Inflammatory macrophage (primary cell): Measurements from ENCODE around the gene TCF7L2.
A peak's percentile ranks its signal among the peaks of the same experiment; 100 is the strongest.

ENCODE experiments used
- DNase-seq, 2 donors: peaks; one replicate each; pipeline ENCODE4 v3.0.0-alpha.2; 2020 to 2022

Gene TCF7L2

GRCh38 chr10:113068178-113068890 lies 118.3 kb downstream of the TCF7L2 start:
- DNase-seq: no peak

DNA sequence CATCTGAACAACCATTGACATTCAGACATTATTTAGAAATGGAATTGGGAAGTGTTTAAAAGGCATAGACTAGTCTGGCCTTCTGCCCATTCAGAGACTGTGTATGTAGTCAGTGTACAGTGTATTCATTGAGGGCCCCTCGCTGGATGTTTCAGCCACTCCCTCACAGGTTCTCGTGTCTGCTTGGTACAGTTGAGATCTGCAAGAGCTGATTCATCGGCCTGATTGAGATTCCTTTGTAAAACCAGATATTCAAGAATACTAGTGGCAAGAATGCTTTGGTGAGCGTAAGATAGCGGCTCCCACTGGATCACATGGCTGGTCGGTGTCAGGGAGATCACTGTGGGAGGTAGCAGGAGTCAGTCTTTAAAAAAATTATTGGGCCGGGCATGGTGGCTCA lies 119.5 kb downstream of the TCF7L2 start:
- no peak for DNase-seq

- DNase-seq: no peak
These were observed 121.4 kb downstream of the TCF7L2 start for GRCh38 chr10:113071446-113071845.

GRCh38 chr10:113073549-113074189 lies 123.6 kb downstream of the TCF7L2 start:
- no peak for DNase-seq

GRCh38 chr10:113076949-113077348 lies 126.9 kb downstream of the TCF7L2 start:
- no peak for DNase-seq

- DNase-seq: no peak
These were observed 128.3 kb downstream of the TCF7L2 start for GRCh38 chr10:113078282-113078907.

- no peak for DNase-seq
These were observed 130.2 kb downstream of the TCF7L2 start for GRCh38 chr10:113080061-113080924.

- DNase-seq: no peak
These were observed 130.8 kb downstream of the TCF7L2 start for GRCh38 chr10:113080925-113081229.

GRCh38 chr10:113084031-113084430 lies 134.0 kb downstream of the TCF7L2 start:
- no peak for DNase-seq

DNA sequence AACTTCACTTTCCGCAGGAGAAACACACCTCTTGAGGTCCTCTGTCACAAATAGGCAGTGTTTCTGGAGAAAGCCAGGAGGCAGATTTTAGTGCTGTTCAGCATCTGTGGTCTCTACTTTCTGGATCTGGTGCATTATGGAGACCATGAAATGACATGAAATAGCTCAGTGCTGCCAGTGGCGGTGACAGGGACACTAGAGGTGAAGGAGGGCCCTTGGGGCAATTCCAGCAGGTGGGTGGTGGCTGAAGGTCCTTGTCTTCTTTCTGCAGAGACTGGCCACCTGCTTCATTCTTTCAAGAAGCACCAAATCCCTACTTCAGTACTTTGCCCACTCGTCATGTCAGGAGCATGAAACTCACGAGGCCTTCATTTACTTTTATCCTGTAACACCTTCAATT lies 135.7 kb downstream of the TCF7L2 start:
- DNase-seq: peak in 1 of 2 donors; percentile 0

DNA sequence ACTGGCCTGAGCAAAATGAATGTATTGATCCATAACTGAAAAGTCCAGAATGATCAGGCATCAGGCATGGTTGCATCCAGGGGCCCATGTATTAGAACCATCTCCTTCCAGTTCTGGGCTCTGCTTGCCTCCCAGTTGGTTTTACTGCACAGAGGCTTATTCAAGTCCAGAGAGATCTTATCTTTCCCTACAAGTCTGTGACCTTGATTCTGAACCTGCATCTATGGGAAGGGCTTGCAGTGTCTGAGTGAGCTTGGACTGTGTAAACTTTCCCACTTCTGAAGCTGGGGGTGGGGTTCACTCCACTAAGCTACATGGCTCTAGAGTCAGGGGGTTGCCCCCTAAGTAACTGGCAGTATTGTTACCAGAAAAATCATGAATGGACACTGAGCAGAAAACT lies 136.2 kb downstream of the TCF7L2 start:
- DNase-seq: peak in 1 of 2 donors; percentile 1

GRCh38 chr10:113087165-113088029 lies 137.3 kb downstream of the TCF7L2 start:
- peak; percentile 97 to 98 for DNase-seq

DNA sequence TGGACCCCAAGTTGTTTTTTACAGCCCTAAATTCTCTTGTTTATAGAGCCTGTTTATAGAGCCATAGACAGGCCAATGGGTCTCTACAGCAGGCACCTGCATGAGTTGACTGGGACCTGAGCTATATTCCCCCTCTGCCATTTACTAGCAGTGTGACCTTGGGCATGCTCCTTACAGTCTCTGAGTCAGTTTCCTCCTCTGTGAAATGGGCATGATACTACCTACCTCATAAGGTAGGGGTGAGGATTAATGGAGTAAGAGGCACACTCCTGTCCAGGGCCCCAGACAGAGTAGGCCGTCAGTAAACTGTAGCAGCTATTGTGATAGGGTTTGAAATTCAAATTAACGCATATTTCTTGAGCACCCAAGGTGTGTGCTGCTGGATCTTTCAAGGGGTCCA lies 138.1 kb downstream of the TCF7L2 start:
- no peak for DNase-seq

DNA sequence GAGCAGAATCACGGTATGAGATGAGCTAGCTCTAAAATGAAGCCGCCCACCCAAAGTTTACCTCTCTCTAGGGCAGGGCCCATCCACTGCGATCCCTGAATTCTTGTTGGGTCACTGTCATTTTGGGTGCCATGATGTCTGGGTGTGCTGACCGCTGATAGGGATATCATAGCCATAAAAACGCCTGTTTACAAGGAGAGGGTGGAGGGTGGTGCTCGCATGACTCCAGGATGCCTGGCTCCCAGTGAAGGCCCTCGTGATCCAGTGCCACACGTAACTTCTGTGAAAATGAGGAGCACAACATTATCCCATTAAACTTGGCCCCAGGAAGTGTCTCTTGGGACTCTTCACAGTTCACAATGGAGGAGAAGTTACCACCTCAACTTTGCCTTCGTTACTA lies 139.5 kb downstream of the TCF7L2 start:
- DNase-seq: no peak

GRCh38 chr10:113091920-113092319 lies 141.9 kb downstream of the TCF7L2 start:
- no peak for DNase-seq

DNA sequence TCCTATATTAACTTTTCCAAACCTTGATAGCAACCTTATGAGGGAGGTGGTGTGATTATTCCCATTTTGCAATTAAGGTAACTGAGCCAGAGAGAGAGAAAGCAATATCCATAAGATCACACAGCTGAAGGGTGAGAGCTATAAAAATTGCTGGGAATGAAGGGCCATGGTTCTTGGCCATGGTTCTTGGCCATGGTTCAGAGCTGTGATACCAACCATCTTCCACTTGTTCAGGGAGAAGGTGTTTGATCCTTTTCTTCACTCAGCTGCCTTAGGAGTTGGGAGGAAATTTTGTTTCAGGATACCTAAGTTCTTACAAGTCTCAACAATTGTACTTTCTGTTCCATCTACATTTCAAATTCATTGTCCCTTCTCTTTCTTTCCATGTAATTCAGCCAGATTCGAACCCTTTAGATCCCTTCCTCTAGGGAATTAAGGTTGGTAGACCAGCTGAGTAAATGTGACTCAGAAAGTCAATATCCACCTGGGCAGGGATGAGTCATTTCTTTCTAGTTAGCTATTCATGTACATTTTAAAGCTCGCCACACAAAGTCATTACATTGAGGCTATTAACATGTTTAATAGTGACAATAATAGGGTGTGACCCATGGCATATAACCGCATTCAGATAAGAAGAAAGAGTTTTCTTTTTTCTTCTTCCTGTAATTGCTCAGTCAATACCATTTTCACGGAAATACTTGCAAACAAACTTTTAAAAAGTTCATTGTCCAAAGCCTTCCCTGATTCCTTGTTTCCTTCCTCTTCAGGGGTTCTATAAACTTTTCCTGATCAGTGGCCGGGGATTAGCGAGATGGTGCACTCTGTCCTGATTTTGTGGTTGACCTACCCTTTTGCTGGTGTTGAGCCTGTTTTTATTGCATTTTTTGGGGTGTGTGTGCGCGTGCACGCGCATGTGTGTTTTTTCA lies 143.4 kb downstream of the TCF7L2 start:
- peak in 1 of 2 donors; percentile 31 for DNase-seq

DNA sequence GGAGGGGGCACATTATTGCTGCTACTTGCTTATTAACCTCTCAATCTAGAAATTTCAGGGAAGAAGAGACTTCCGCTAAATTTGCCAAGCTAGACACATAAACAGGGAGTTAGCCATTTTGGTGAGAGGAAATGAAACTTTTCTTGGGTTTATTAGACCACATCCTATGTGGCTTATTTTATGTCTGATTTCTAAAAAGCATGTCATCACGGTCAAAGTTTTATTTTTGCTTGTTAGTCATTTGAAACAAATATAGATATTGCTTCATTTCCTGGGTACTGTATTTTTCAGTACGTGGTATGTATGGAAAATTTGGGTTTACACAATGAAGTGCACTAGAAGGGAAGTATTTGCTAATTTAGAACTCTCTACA lies 144.1 kb downstream of the TCF7L2 start:
- DNase-seq: peak; percentile 88 to 99

GRCh38 chr10:113095419-113096127 lies 145.5 kb downstream of the TCF7L2 start:
- DNase-seq: no peak

GRCh38 chr10:113096128-113096996 lies 146.3 kb downstream of the TCF7L2 start:
- no peak for DNase-seq
